OCI-LY3 (cell line): ENCODE results near the gene DNAH7.

Source experiments
- CTCF ChIP-seq: fragments of 200-600, 300-600 bp; sonication (generic); IDR thresholded peaks from 2 replicates; pipeline ENCODE4 v1.5.1; 2014; ENCODE audit warnings: antibody characterized with exemption, low read length, low read depth
- EZH2phosphoT487 ChIP-seq: fragments of 200-600 bp; shearing (Covaris generic); IDR thresholded peaks from 2 replicates; pipeline ENCODE4 v1.6.1; 2018; ENCODE audit warnings: antibody characterized with exemption, mixed run types, low read depth

GRCh38 chr2:196083601-196084000 is 15.0 kb upstream of the DNAH7 start:
- no peak for TF ChIP-seq CTCF
- TF ChIP-seq EZH2phosphoT487, result no peak
